Adrenal gland (tissue), 12 donors: Measurements from ENCODE around the gene DGKQ. TPM values are rescaled to one million over a fixed set of nuclear protein-coding genes. Genes with fewer than 3 reads are reported as not detected.

Source experiments
- DNase-seq, 7 donors: peaks; one replicate each; pipeline ENCODE4 v3.0.0-alpha.2; 2019 to 2020
- H3K27ac ChIP-seq, 5 donors: fragments of 200-600 bp; sonication (generic) in 4 of 5; 1 replicate in 3 of 5; 2 replicates in 2 of 5; pipeline versions ENCODE4 v1.5.1 to v1.8.0; 2016 to 2020; ENCODE audit warnings: mild to moderate bottlenecking in 1 of 5
- H3K27me3 ChIP-seq: fragments of 200-600 bp; 2 replicates; pipeline ENCODE4 v1.8.0; 2021
- H3K36me3 ChIP-seq, 2 donors: fragments of 200-600 bp; replicated peaks in 1 of 2; 1 replicate in 1 of 2; 2 replicates in 1 of 2; pipeline versions ENCODE4 v1.5.1 to v1.8.0; 2018 to 2022
- H3K4me1 ChIP-seq, 2 donors: fragments of 200-600 bp; replicated peaks in 1 of 2; 1 replicate in 1 of 2; 2 replicates in 1 of 2; pipeline versions ENCODE4 v1.5.1 to v1.8.0; 2018 to 2021
- H3K4me3 ChIP-seq, 4 donors: fragments of 200-600 bp; sonication (generic) in 3 of 4; one replicate each; pipeline ENCODE4 v1.5.1; 2016 to 2018
- H3K9me3 ChIP-seq, 3 donors: fragments of 200-600 bp; sonication (generic) in 1 of 3; replicated peaks in 1 of 3; 1 replicate in 2 of 3; 2 replicates in 1 of 3; pipeline versions ENCODE4 v1.5.1 to v1.8.0; 2016 to 2021
- CTCF ChIP-seq, 6 experiments: fragments of 450-650 bp in 4 of 6; fragments of 200-600 bp in 2 of 6; sonication (generic) in 1 of 6; IDR thresholded peaks; 1 replicate in 5 of 6; 2 replicates in 1 of 6; pipeline versions ENCODE4 v1.5.1 to v1.8.0; 2016 to 2021; ENCODE audit warnings: antibody characterized with exemption in 6 of 6, mild to moderate bottlenecking in 2 of 6, moderate library complexity in 1 of 6
- POLR2A ChIP-seq, 2 donors: fragments of 450-650 bp; IDR thresholded peaks; one replicate each; pipeline ENCODE4 v1.6.1; 2017; ENCODE audit warnings: antibody characterized with exemption in 2 of 2, mild to moderate bottlenecking in 2 of 2, moderate library complexity in 1 of 2
- WGBS, 4 donors: extraction: QIAGEN DNeasy Blood & Tissue Kit in 2 of 4; methylation state at CpG; one replicate each; pipeline versions ENCODE4 v1.1.5 to v1.1.7; 2013 to 2017; 5-methylcytosine and 5-hydroxymethylcytosine counted together
- intact Hi-C, 2 donors: fragments of 100-400 bp; cut with DNase I; formaldehyde crosslinking; loops; one replicate each; pipeline versions ENCODE4 v1.14.1 to v1.15.0; 2022 to 2023
- polyA plus RNA-seq, 3 donors: library from polyadenylated mRNA; stranded (reverse); fragments of 200-250 nt in 2 of 3; fragments of 350-450 nt in 1 of 3; fragmentation: Illumina TruSeq in 1 of 3; extraction: RNeasy Lipid Tissue Mini Kit (QIAGEN cat#74804) in 1 of 3; gene quantifications; one replicate each; pipeline ENCODE4 v1.2.3, GENCODE V29; 2013 to 2014
- total RNA-seq, 9 donors: library from RNA; depleted of rRNA in 4 of 9; stranded (reverse); fragments of >200 nt in 4 of 9; fragments of 120-200 nt in 1 of 9; fragmentation: NEBNext Ultra II Directional in 1 of 9; extraction: Animal tissue kit (Norgen Biotek cat#: 25700) in 1 of 9; gene quantifications; one replicate each; pipeline versions ENCODE4 v1.1.0 to v1.2.4, GENCODE V29; 2013 to 2023
- donor health status: healthy with polysubstance abuse.
- donor health status: Bipolar disorder and iron deficiency.
- donor health status: DM: yes; HTN: yes; CAD: no.
- donor health status: DM: no; HTN: no; CAD: no.
- donor health status: DM: no; HTN: no; CAD: no.
- donor health status: DM: yes; HTN: yes; CAD: no.

The DGKQ gene
- total and polyA plus RNA-seq, 12 donors, result 0.55 to 16.5 (median 12.5) TPM

GRCh38 chr4:1009542-1010394, 36.4 kb upstream of the DGKQ start:
- Histone ChIP-seq H3K4me1 (peaks cover 26 to 42% of the 10 kb centered on the region in 2 donors), H3K4me3 (peak overlapping the region in 3 of 4 donors; percentile 25 to 81 (median 38)), H3K36me3 (no peaks in the 10 kb centered on the region), H3K27me3 (peaks cover 5% of the 10 kb centered on the region), H3K27ac (peak overlapping the region in 4 of 5 donors; percentile 30 to 90 (median 64)), H3K9me3 (no peaks in the 10 kb centered on the region)
- intact Hi-C loops, result no loop called here
- WGBS, 4 donors, result 0 to 1% (median 1%) methylated on average over 27 to 97 of the region's 109 CpGs; no CpG with 5 or more reads in 1 of the 4 donors
- peak in 3 of 6 experiments; percentile 13 to 24 (median 14) for TF ChIP-seq CTCF (IDR thresholded peaks at IDR 0.05)
- no peak for TF ChIP-seq POLR2A (IDR thresholded peaks at IDR 0.05)
- DNase-seq, result peak; percentile 56 to 82 (median 68)

GRCh38 chr4:1008840-1009541, 35.6 kb upstream of the DGKQ start:
- no peaks in the 10 kb centered on the region for H3K36me3 ChIP-seq
- WGBS, 4 donors, result 4% methylated on average over 19 to 36 of the region's 36 CpGs
- TF ChIP-seq POLR2A (IDR thresholded peaks at IDR 0.05) (no peak), CTCF (IDR thresholded peaks at IDR 0.05) (no peak)
- DNase-seq, result peak in 5 of 7 donors; percentile 49 to 64 (median 60)
- no peaks in the 10 kb centered on the region for H3K9me3 ChIP-seq
- H3K4me1 ChIP-seq, result peaks cover 21 to 34% of the 10 kb centered on the region in 2 donors
- peak overlapping the region in 1 of 5 donors; percentile 2 for H3K27ac ChIP-seq
- peak overlapping the region in 3 of 4 donors; percentile 25 to 81 (median 38) for H3K4me3 ChIP-seq
- intact Hi-C loops, result no loop called here
- H3K27me3 ChIP-seq, result peaks cover 12% of the 10 kb centered on the region

- TF ChIP-seq POLR2A (IDR thresholded peaks at IDR 0.05) (no peak), CTCF (IDR thresholded peaks at IDR 0.05) (no peak)
- Histone ChIP-seq H3K4me1 (peaks cover 26 to 31% of the 10 kb centered on the region in 2 donors), H3K9me3 (no peaks in the 10 kb centered on the region), H3K27me3 (peaks cover 33% of the 10 kb centered on the region), H3K27ac (no peak overlapping the region), H3K4me3 (no peak overlapping the region), H3K36me3 (no peaks in the 10 kb centered on the region)
- no peak for DNase-seq
- intact Hi-C loops, result no loop called here
- 84 to 89% (median 87%) methylated on average over 5 of the region's 5 CpGs for WGBS, 4 donors
Observed at GRCh38 chr4:1006856-1007255, 33.5 kb upstream of the DGKQ start.
